RWPE1 (cell line): ENCODE results near the gene COL6A2.

Experiments
- CTCF ChIA-PET: fragments of 350-600 bp; sonication (Branson Sonifier 250); formaldehyde crosslinking; extraction: SDS; loops from one replicate; lab custom pipeline; 2021; lab: Yijun Ruan, JAX
- POLR2A ChIA-PET: fragments of 400-600 bp; formaldehyde crosslinking; extraction: SDS; loops from one replicate; lab custom pipeline; 2020; ENCODE audit warnings: antibody characterized with exemption; ENCODE audit not compliant: low non-redundant PET; lab: Yijun Ruan, JAX
- DNase-seq: peaks from one replicate; pipeline ENCODE4 v3.0.0; 2012; ENCODE audit warnings: low spot score
- H3K27ac ChIP-seq: fragments of 450-650 bp; 2 replicates; pipeline ENCODE4 v1.5.1; 2017
- TF ChIP-seq, protein P1 (sequence below): fragments of 450-650 bp; conservative IDR thresholded peaks from 2 replicates; pipeline ENCODE4 v1.5.1; 2017; ENCODE audit warnings: low read depth, mild to moderate bottlenecking

The COL6A2 gene

DNA sequence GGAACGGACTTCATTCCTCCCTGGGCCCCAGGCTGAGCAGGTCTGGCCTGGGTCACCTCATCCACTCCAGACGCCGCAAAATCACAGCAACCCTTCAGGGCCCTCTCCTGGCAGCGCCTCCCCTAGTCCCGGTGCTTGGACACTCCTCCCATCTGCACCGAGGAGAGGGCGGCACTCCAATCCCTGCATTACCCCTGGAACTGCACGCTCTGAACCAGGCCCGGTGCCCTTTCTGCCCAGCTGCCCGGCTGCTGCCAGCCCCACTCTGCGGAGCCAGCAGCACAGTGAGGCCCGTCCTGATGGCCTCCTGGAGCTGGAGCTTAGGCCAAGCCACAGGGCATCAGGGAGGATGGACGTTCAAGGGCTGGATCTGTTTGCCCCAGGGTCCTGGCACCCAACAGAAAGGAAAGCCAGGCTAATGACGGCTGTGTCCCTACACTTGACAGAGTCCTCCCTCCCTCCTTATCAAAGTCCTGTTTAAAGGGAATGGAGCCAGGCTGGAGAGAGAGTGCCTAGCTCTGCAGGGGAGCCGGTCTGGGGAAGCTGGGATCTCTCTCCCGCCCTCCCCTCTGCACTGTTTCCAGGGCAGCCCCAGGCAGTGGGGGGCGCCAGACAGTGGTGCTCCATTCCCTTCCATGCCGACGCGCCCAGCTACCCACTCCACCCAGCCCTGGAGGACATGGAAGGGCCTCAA, 12.7 kb downstream of the COL6A2 start:
- no peak for DNase-seq
- POLR2A ChIA-PET: no interaction called here
- TF ChIP-seq, protein P1, sequence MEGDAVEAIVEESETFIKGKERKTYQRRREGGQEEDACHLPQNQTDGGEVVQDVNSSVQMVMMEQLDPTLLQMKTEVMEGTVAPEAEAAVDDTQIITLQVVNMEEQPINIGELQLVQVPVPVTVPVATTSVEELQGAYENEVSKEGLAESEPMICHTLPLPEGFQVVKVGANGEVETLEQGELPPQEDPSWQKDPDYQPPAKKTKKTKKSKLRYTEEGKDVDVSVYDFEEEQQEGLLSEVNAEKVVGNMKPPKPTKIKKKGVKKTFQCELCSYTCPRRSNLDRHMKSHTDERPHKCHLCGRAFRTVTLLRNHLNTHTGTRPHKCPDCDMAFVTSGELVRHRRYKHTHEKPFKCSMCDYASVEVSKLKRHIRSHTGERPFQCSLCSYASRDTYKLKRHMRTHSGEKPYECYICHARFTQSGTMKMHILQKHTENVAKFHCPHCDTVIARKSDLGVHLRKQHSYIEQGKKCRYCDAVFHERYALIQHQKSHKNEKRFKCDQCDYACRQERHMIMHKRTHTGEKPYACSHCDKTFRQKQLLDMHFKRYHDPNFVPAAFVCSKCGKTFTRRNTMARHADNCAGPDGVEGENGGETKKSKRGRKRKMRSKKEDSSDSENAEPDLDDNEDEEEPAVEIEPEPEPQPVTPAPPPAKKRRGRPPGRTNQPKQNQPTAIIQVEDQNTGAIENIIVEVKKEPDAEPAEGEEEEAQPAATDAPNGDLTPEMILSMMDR: no peak
- CTCF ChIA-PET: no interaction called here
- H3K27ac ChIP-seq: no peak overlapping the region

DNA sequence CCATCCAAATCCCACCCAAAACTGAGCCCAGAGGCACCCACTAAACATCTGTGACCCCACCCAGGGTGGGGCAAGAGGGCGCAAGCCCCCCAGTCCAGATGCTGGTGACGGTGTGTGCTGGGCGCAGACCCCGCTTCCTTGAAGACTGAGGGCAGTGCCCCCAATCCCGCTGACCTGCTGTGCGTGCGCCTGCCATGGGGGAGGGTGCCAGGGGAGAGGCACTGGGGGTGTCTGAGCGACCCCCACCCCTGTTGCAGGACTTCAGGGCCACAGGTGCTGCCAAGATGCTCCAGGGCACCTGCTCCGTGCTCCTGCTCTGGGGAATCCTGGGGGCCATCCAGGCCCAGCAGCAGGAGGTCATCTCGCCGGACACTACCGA, 13.3 kb downstream of the COL6A2 start:
- no peak overlapping the region for H3K27ac ChIP-seq
- DNase-seq: no peak
- POLR2A ChIA-PET: no interaction called here
- TF ChIP-seq, protein P1: no peak
- CTCF ChIA-PET: no interaction called here

DNA sequence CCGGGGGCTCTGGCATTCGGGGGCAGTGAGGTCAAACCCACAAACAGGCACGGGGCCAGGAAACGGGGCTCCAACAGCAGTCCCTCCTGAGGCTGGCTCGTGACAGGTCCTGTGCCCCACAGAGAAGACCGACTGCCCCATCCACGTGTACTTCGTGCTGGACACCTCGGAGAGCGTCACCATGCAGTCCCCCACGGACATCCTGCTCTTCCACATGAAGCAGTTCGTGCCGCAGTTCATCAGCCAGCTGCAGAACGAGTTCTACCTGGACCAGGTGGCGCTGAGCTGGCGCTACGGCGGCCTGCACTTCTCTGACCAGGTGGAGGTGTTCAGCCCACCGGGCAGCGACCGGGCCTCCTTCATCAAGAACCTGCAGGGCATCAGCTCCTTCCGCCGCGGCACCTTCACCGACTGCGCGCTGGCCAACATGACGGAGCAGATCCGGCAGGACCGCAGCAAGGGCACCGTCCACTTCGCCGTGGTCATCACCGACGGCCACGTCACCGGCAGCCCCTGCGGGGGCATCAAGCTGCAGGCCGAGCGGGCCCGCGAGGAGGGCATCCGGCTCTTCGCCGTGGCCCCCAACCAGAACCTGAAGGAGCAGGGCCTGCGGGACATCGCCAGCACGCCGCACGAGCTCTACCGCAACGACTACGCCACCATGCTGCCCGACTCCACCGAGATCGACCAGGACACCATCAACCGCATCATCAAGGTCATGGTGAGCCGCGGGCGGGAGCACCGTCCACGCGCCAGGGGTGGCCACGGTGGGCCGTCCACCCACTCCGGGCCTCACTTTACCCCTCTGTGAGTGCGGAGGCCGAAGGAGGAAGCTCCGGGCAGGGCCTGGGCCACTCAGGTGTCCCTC, 14.2 kb downstream of the COL6A2 start:
- TF ChIP-seq, protein P1: no peak
- CTCF ChIA-PET: no interaction called here
- DNase-seq: no peak

DNA sequence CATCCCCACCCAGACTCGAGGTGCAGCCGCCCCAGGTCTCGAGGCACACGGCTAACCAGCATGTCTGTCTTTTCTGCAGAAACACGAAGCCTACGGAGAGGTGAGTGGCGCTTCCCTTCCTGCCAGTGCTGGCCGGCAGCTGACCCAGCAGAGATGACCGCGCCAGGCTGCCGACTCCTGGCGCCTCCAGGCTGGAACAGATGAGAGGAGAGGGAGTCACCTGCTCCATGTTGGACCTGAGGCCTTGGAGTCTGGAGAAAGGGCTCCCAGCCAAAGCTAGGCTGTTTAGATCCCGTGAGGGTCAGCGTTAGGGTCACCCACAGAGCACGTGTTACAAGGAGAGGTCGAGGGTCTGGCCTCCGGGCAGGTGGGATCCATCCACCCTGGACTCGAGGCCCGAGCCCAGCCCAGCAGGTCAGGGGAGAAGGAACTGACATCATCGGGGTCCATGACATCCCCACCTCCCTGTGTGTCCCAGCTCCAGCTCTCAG, 14.9 kb downstream of the COL6A2 start:
- ChIA-PET CTCF (no interaction called here), POLR2A (no interaction called here)

More for the DNA sequence above, 14.2 kb downstream of the COL6A2 start:
- no peak overlapping the region for H3K27ac ChIP-seq
- POLR2A ChIA-PET: no interaction called here

DNA sequence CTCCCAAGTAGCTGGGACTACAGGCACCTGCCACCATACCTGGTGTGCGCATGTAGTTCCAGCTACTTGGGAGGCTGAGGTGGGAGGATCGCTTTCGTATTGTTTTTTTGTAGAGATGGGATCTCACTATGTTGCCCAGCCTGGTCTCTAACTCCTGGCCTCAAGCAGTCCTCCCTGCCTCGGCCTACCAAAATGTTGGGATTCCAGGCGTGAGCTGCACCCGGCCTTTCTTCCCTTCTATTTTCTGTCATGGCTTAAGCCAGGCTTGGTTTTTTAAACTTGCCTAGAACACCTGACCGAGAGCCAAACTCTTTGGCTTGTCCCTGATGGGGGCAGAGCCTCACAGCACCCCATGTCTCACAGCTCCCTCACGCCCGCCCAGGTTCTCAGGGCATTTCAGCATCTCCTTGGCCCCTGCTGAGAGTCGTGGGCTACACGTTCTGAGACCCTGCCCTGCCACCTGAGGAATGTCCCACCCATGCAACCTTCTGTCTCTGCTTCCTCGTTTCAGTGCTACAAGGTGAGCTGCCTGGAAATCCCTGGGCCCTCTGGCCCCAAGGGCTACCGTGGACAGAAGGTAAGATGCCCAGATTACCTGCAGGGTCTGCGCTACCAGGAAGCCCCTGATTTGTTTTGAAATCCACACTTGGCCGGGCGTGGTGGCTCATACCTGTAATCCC, 15.7 kb downstream of the COL6A2 start:
- ChIA-PET POLR2A (no interaction called here), CTCF (interaction anchor here (0.7 kb wide), 1 partner anchor 30 kb away, joined by 3 read pairs; no protein-coding TSS in a partner anchor)
- H3K27ac ChIP-seq: no peak overlapping the region
- TF ChIP-seq, protein P1: no peak
- DNase-seq: no peak

More for the DNA sequence above, 14.9 kb downstream of the COL6A2 start:
- no peak overlapping the region for H3K27ac ChIP-seq
- TF ChIP-seq, protein P1: no peak
- DNase-seq: no peak

DNA sequence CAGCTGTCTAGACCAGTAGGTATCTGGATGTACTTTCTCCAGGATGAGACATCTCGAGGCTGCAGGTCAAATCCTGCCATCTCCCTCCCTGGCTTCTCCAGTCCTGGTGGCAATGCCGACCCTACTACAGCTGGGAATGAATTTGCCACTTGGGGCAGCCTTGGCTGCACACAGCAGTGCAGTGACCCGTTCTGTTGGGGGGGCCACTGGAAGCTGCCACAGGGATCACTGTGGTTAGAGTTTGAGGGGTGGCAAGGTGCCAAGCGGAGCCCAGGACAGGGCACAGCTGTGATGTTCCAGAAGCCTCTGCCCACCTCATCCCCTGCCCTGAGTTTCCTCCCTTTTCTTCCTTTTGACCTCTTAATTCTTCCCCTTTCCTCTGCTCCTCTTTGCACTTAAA, 17.1 kb downstream of the COL6A2 start:
- ChIA-PET POLR2A (no interaction called here), CTCF (interaction anchor here (0.7 to 0.9 kb wide), 2 partner anchors 29 to 57 kb away, joined by 4 read pairs; no protein-coding TSS in a partner anchor)
- DNase-seq: no peak
- TF ChIP-seq, protein P1: no peak
- no peak overlapping the region for H3K27ac ChIP-seq
